Colonic mucosa (tissue), 4 donors: ENCODE results near the gene MEAF6. TPM values are rescaled to one million over a fixed set of nuclear protein-coding genes. Genes with fewer than 3 reads are reported as not detected.

Source experiments
- DNase-seq: peaks from one replicate; pipeline ENCODE4 v3.0.0-alpha.2; 2020
- H3K27ac ChIP-seq: fragments of 200-600 bp; one replicate; pipeline ENCODE4 v1.8.0; 2021
- H3K27me3 ChIP-seq: fragments of 200-600 bp; one replicate; pipeline ENCODE4 v1.8.0; 2021
- H3K36me3 ChIP-seq: fragments of 200-600 bp; one replicate; pipeline ENCODE4 v1.8.0; 2021
- H3K4me1 ChIP-seq: fragments of 200-600 bp; one replicate; pipeline ENCODE4 v1.8.0; 2021; ENCODE audit warnings: mild to moderate bottlenecking
- H3K4me3 ChIP-seq: fragments of 200-600 bp; one replicate; pipeline ENCODE4 v1.8.0; 2021
- H3K9ac ChIP-seq, 2 donors: one replicate each; pipeline ENCODE4 v1.7.0; 2013; ENCODE audit warnings: control low read depth in 2 of 2, low read depth in 2 of 2, low read length in 2 of 2
- H3K9me3 ChIP-seq: fragments of 200-600 bp; one replicate; pipeline ENCODE4 v1.8.0; 2021
- CTCF ChIP-seq: fragments of 200-600 bp; IDR thresholded peaks from one replicate; pipeline ENCODE4 v1.8.0; 2022; ENCODE audit warnings: antibody characterized with exemption, mild to moderate bottlenecking
- intact Hi-C: fragments of 100-400 bp; cut with DNase I; formaldehyde crosslinking; loops from one replicate; pipeline ENCODE4 v1.14.1; 2022
- total RNA-seq, 2 donors: library from RNA; stranded (reverse); fragmentation: NEBNext Ultra II Directional in 1 of 2; extraction: Animal tissue kit (Norgen Biotek cat#: 25700) in 1 of 2; gene quantifications; one replicate each; pipeline ENCODE4 v1.2.1, GENCODE V29; 2021
- donor health status: healthy.
- donor health status: DM: no; HTN: no; CAD: no.
- donor health status: DM: no; HTN: no; CAD: no.

MEAF6 gene
- total RNA-seq, 2 donors from 2014 or later: 32.9 to 40.6 TPM

GRCh38 chr1:37481289-37482003 is 33.1 kb downstream of the MEAF6 start:
- intact Hi-C loops: no loop called here
- Histone ChIP-seq H3K4me1 (peaks cover 19% of the 10 kb centered on the region), H3K9me3 (no peaks in the 10 kb centered on the region), H3K27me3 (no peaks in the 10 kb centered on the region), H3K27ac (no peak overlapping the region), H3K4me3 (no peak overlapping the region), H3K36me3 (peaks cover 32% of the 10 kb centered on the region), H3K9ac (peak overlapping the region in 1 of 2 donors; percentile 99)
- DNase-seq: no peak
- TF ChIP-seq CTCF: no peak

- Histone ChIP-seq H3K4me3 (no peak overlapping the region), H3K27ac (peak overlapping the region; percentile 94), H3K36me3 (peaks cover 32% of the 10 kb centered on the region), H3K9me3 (no peaks in the 10 kb centered on the region), H3K9ac (peak overlapping the region in 1 of 2 donors; percentile 99), H3K27me3 (no peaks in the 10 kb centered on the region), H3K4me1 (peaks cover 12% of the 10 kb centered on the region)
- peak; percentile 20 for DNase-seq
- no peak for TF ChIP-seq CTCF
- intact Hi-C loops: no loop called here
Measured at GRCh38 chr1:37480581-37481288, 33.8 kb downstream of the MEAF6 start.

GRCh38 chr1:37480125-37480466 is 34.5 kb downstream of the MEAF6 start:
- peak overlapping the region; percentile 37 to 99 for H3K9ac ChIP-seq
- intact Hi-C loops: no loop called here
- H3K9me3 ChIP-seq: no peaks in the 10 kb centered on the region
- H3K4me3 ChIP-seq: peak overlapping the region; percentile 92
- H3K4me1 ChIP-seq: peaks cover 12% of the 10 kb centered on the region
- peaks cover 32% of the 10 kb centered on the region for H3K36me3 ChIP-seq
- peak overlapping the region; percentile 94 for H3K27ac ChIP-seq
- no peak for DNase-seq
- no peak for TF ChIP-seq CTCF
- H3K27me3 ChIP-seq: no peaks in the 10 kb centered on the region

- H3K27me3 ChIP-seq: no peaks in the 10 kb centered on the region
- H3K9ac ChIP-seq: peak overlapping the region; percentile 68 to 99
- peaks cover 12% of the 10 kb centered on the region for H3K4me1 ChIP-seq
- peak; percentile 97 for DNase-seq
- peak overlapping the region; percentile 94 for H3K27ac ChIP-seq
- no peaks in the 10 kb centered on the region for H3K9me3 ChIP-seq
- TF ChIP-seq CTCF: no peak
- peaks cover 32% of the 10 kb centered on the region for H3K36me3 ChIP-seq
- H3K4me3 ChIP-seq: peak overlapping the region; percentile 92
- intact Hi-C loops: no loop called here
Measured at GRCh38 chr1:37479255-37480124, 35.1 kb downstream of the MEAF6 start.

- DNase-seq: peak; percentile 41
- H3K4me1 ChIP-seq: peaks cover 12% of the 10 kb centered on the region
- H3K9me3 ChIP-seq: no peaks in the 10 kb centered on the region
- intact Hi-C loops: no loop called here
- H3K27ac ChIP-seq: peak overlapping the region; percentile 94
- TF ChIP-seq CTCF: no peak
- H3K27me3 ChIP-seq: no peaks in the 10 kb centered on the region
- H3K4me3 ChIP-seq: peak overlapping the region; percentile 92
- H3K36me3 ChIP-seq: peaks cover 32% of the 10 kb centered on the region
- peak overlapping the region; percentile 68 to 99 for H3K9ac ChIP-seq
Measured at GRCh38 chr1:37478890-37479254, 35.7 kb downstream of the MEAF6 start.
